ENCODE results near the gene BPGM. TPM values are rescaled to one million over a fixed set of nuclear protein-coding genes. Genes with fewer than 3 reads are reported as not detected.

Gene BPGM
- total RNA-seq, 1 experiment from 2014 or later, result 18.5 TPM

- Histone ChIP-seq H3F3A (ENCODE audit: insufficient read depth, low read depth) (no peaks in the 10 kb centered on the region), H3K79me2 (ENCODE audit: low read depth) (no peaks in the 10 kb centered on the region), H3K4me2 (no peak overlapping the region), H3K9me3 (ENCODE audit: insufficient read depth, low read depth) (no peaks in the 10 kb centered on the region), H3K4me3 (no peak overlapping the region), H4K20me1 (ENCODE audit: insufficient read depth) (no peaks in the 10 kb centered on the region), H3K9me2 (ENCODE audit: insufficient read depth) (no peaks in the 10 kb centered on the region), H3K36me3 (ENCODE audit: low read depth) (no peaks in the 10 kb centered on the region), H3K4me1 (replicated peaks; ENCODE audit: insufficient read depth) (no peaks in the 10 kb centered on the region), H2AFZ (no peak overlapping the region), H3K27ac (no peak overlapping the region), H3K27me3 (ENCODE audit: insufficient read depth, low read depth) (no peaks in the 10 kb centered on the region)
- ChIA-PET CTCF (no interaction called here), POLR2A (ENCODE audit: unreplicated experiment) (interaction anchor here (0.5 to 0.6 kb wide), 4 partner anchors 15 to 584 kb away, joined by 3 to 4 read pairs (median 4); partner anchors contain the start of gene AKR1B1)
- intact Hi-C loops (cut with micrococcal nuclease; ENCODE audit: unreplicated experiment), result loop anchor here (5.0 kb wide), 1 partner anchor 146 kb away; the partner anchor contains the start of gene CALD1
- no TSS peak for BruUV-seq (replicated peaks)
- DNase-seq, result no peak
- TF ChIP-seq CTCF (conservative IDR thresholded peaks at IDR 0.05), result no peak
- no peak for TF ChIP-seq EZH2 (IDR thresholded peaks at IDR 0.05; ENCODE audit: low read depth)
Measured at GRCh38 chr7:134630893-134631292, 15.8 kb upstream of the BPGM start.

GRCh38 chr7:134632052-134632451, 14.6 kb upstream of the BPGM start:
- Histone ChIP-seq H2AFZ (no peak overlapping the region; the same call in 1 of the 2 replicates), H3K27me3 (ENCODE audit: insufficient read depth, low read depth) (no peaks in the 10 kb centered on the region), H3K36me3 (ENCODE audit: low read depth) (no peaks in the 10 kb centered on the region), H4K20me1 (ENCODE audit: insufficient read depth) (no peaks in the 10 kb centered on the region), H3K79me2 (ENCODE audit: low read depth) (no peaks in the 10 kb centered on the region), H3K4me1 (replicated peaks; ENCODE audit: insufficient read depth) (no peaks in the 10 kb centered on the region), H3K4me2 (no peak overlapping the region), H3K27ac (no peak overlapping the region), H3K9me3 (ENCODE audit: insufficient read depth, low read depth) (no peaks in the 10 kb centered on the region), H3F3A (ENCODE audit: insufficient read depth, low read depth) (no peaks in the 10 kb centered on the region), H3K9me2 (ENCODE audit: insufficient read depth) (no peaks in the 10 kb centered on the region), H3K4me3 (no peak overlapping the region)
- POLR2A ChIA-PET (ENCODE audit: unreplicated experiment), result no interaction called here
- no peak for DNase-seq
- CTCF ChIA-PET, result interaction anchor here (1.1 to 1.7 kb wide), 3 partner anchors 13 to 200 kb away, joined by 3 to 5 read pairs (median 4); no protein-coding TSS in a partner anchor
- no peak for TF ChIP-seq CTCF (conservative IDR thresholded peaks at IDR 0.05)
- TF ChIP-seq EZH2 (IDR thresholded peaks at IDR 0.05; ENCODE audit: low read depth), result no peak
- intact Hi-C loops (cut with micrococcal nuclease; ENCODE audit: unreplicated experiment), result loop anchor here (2.0 to 5.0 kb wide), 3 partner anchors 61 to 539 kb away; partner anchors contain the start of genes CALD1 and CYREN
- no TSS peak for BruUV-seq (replicated peaks)

GRCh38 chr7:134632937-134633540, 13.6 kb upstream of the BPGM start:
- CTCF ChIA-PET, result interaction anchor here (0.6 to 1.7 kb wide), 7 partner anchors 12 to 311 kb away, joined by 3 to 5 read pairs (median 3); no protein-coding TSS in a partner anchor
- no peaks in the 10 kb centered on the region for H3K79me2 ChIP-seq (ENCODE audit: low read depth)
- no peak for TF ChIP-seq EZH2 (IDR thresholded peaks at IDR 0.05; ENCODE audit: low read depth)
- peak; percentile 83 for TF ChIP-seq CTCF (conservative IDR thresholded peaks at IDR 0.05)
- H3K36me3 ChIP-seq (ENCODE audit: low read depth), result no peaks in the 10 kb centered on the region
- H4K20me1 ChIP-seq (ENCODE audit: insufficient read depth), result no peaks in the 10 kb centered on the region
- no peak overlapping the region for H2AFZ ChIP-seq
- no peaks in the 10 kb centered on the region for H3K27me3 ChIP-seq (ENCODE audit: insufficient read depth, low read depth)
- peak in 1 of 2 experiments; percentile 32 for DNase-seq
- intact Hi-C loops (cut with micrococcal nuclease; ENCODE audit: unreplicated experiment), result loop anchor here (1.0 to 5.0 kb wide), 5 partner anchors 60 to 538 kb away; partner anchors contain the start of genes CALD1 and CYREN
- no peak overlapping the region for H3K4me2 ChIP-seq
- H3K9me2 ChIP-seq (ENCODE audit: insufficient read depth), result no peaks in the 10 kb centered on the region
- peaks cover 3% of the 10 kb centered on the region; the same call in 1 of the 2 replicates for H3F3A ChIP-seq (ENCODE audit: insufficient read depth, low read depth)
- BruUV-seq (replicated peaks), result no TSS peak
- POLR2A ChIA-PET (ENCODE audit: unreplicated experiment), result interaction anchor here (0.6 kb wide), 1 partner anchor 11 kb away, joined by 3 read pairs; no protein-coding TSS in a partner anchor
- no peak overlapping the region for H3K27ac ChIP-seq
- H3K4me3 ChIP-seq, result no peak overlapping the region
- peaks cover 6% of the 10 kb centered on the region for H3K4me1 ChIP-seq (replicated peaks; ENCODE audit: insufficient read depth)
- H3K9me3 ChIP-seq (ENCODE audit: insufficient read depth, low read depth), result no peaks in the 10 kb centered on the region

Measured in PC-9 (cell line).